ENCODE results near the gene CHRM5.
"Not testable (repeated sequence)": the region's sequence is repeated elsewhere in the genome, so short reads cannot be mapped to it uniquely, and the experiment has no call there.

The CHRM5 gene

DNA sequence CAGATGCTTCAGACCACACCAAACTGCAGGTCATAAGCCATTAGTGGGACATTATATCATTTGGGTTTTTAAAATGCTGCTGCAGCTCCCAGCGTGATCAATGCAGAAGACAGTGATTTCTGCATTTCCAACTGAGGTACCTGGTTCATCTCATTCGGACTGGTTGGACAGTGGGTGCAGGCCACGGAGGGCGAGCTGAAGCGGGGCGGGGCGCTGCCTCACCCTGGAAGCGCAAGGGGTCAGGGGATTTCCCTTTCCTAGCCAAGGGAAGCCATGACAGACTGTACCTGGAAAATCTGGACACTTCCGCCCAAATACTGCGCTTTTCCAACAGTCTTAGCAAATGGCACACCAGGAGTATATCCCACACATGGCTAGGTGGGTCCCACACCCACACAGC is 27.4 kb downstream of the CHRM5 start:
- not testable (repeated sequence) for H3K36me3 ChIP-seq (ENCODE audit: control insufficient read depth, low read depth, low read length); H3K27ac ChIP-seq (ENCODE audit: low read length); H3K4me3 ChIP-seq (ENCODE audit: low read length); H3K27me3 ChIP-seq (ENCODE audit: control insufficient read depth, insufficient read depth, low read length); H3K9me3 ChIP-seq (ENCODE audit: control insufficient read depth, low read depth, low read length); H3K4me1 ChIP-seq (ENCODE audit: control insufficient read depth, low read depth, low read length); H3K9ac ChIP-seq (ENCODE audit: low read length)

DNA sequence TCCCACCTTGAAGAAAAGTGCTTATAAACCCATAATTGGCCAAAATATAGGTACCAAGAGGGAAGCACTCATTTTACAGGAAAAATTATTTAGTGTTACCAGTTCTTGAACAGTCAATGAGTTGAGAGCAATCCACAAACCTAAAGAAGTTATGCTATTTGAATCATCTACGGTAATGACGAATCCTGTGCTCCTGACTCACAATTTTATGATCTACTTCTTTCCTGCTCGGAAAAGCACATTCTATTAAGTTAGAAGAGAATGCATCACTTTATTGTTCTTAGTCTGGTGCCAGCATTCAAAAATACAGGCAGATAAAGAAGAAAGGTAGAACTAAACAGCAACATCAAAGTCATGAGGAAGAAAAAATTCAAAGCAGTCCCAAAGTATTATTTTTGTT is 33.2 kb downstream of the CHRM5 start:
- H3K9ac ChIP-seq (ENCODE audit: low read length) = no peak overlapping the region
- H3K36me3 ChIP-seq (ENCODE audit: control insufficient read depth, low read depth, low read length) = no peaks in the 10 kb centered on the region
- no peaks in the 10 kb centered on the region for H3K9me3 ChIP-seq (ENCODE audit: control insufficient read depth, low read depth, low read length)
- no peak overlapping the region for H3K4me3 ChIP-seq (ENCODE audit: low read length)
- no peaks in the 10 kb centered on the region for H3K4me1 ChIP-seq (ENCODE audit: control insufficient read depth, low read depth, low read length)
- no peak overlapping the region for H3K27ac ChIP-seq (ENCODE audit: low read length)
- H3K27me3 ChIP-seq (ENCODE audit: control insufficient read depth, insufficient read depth, low read length) = no peaks in the 10 kb centered on the region

GRCh38 chr15:34006381-34006780 is 38.1 kb downstream of the CHRM5 start:
- Histone ChIP-seq H3K27me3 (ENCODE audit: control insufficient read depth, insufficient read depth, low read length) (no peaks in the 10 kb centered on the region), H3K36me3 (ENCODE audit: control insufficient read depth, low read depth, low read length) (no peaks in the 10 kb centered on the region), H3K9ac (ENCODE audit: low read length) (no peak overlapping the region), H3K4me3 (ENCODE audit: low read length) (no peak overlapping the region), H3K4me1 (ENCODE audit: control insufficient read depth, low read depth, low read length) (no peaks in the 10 kb centered on the region), H3K27ac (ENCODE audit: low read length) (no peak overlapping the region), H3K9me3 (ENCODE audit: control insufficient read depth, low read depth, low read length) (no peaks in the 10 kb centered on the region)

- H3K9me3 ChIP-seq (ENCODE audit: control insufficient read depth, low read depth, low read length) = no peaks in the 10 kb centered on the region
- H3K4me1 ChIP-seq (ENCODE audit: control insufficient read depth, low read depth, low read length) = no peaks in the 10 kb centered on the region
- H3K4me3 ChIP-seq (ENCODE audit: low read length) = no peak overlapping the region
- no peak overlapping the region for H3K27ac ChIP-seq (ENCODE audit: low read length)
- no peaks in the 10 kb centered on the region for H3K27me3 ChIP-seq (ENCODE audit: control insufficient read depth, insufficient read depth, low read length)
- H3K9ac ChIP-seq (ENCODE audit: low read length) = no peak overlapping the region
- H3K36me3 ChIP-seq (ENCODE audit: control insufficient read depth, low read depth, low read length) = no peaks in the 10 kb centered on the region
These were observed 41.4 kb downstream of the CHRM5 start for GRCh38 chr15:34009656-34010055.

DNA sequence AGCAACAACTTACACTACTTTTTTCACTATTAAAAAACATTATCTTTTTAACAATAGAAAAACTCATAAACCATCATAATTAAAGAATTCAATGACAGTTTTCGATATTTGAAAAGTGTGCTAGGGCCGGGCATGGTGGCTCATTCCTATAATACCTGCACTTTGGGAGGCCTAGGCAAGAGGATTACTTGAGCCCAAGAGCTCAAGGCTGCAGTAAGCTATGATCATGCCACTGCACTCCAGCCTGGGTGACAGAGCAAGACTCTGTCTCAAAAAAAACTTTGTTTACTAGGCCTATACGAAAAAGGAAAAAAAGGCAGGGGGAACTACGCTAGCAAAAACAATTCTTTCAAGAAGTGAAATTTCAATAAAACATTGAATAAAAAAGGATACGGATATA is 42.6 kb downstream of the CHRM5 start:
- Histone ChIP-seq H3K4me3 (ENCODE audit: low read length) (no peak overlapping the region), H3K27ac (ENCODE audit: low read length) (no peak overlapping the region), H3K27me3 (ENCODE audit: control insufficient read depth, insufficient read depth, low read length) (no peaks in the 10 kb centered on the region), H3K9ac (ENCODE audit: low read length) (no peak overlapping the region), H3K4me1 (ENCODE audit: control insufficient read depth, low read depth, low read length) (no peaks in the 10 kb centered on the region), H3K9me3 (ENCODE audit: control insufficient read depth, low read depth, low read length) (no peaks in the 10 kb centered on the region), H3K36me3 (ENCODE audit: control insufficient read depth, low read depth, low read length) (no peaks in the 10 kb centered on the region)

GRCh38 chr15:34011481-34011880 is 43.2 kb downstream of the CHRM5 start:
- no peak overlapping the region for H3K4me3 ChIP-seq (ENCODE audit: low read length)
- peaks cover 3% of the 10 kb centered on the region for H3K4me1 ChIP-seq (ENCODE audit: control insufficient read depth, low read depth, low read length)
- no peak overlapping the region for H3K27ac ChIP-seq (ENCODE audit: low read length)
- no peak overlapping the region for H3K9ac ChIP-seq (ENCODE audit: low read length)
- H3K9me3 ChIP-seq (ENCODE audit: control insufficient read depth, low read depth, low read length) = no peaks in the 10 kb centered on the region
- no peaks in the 10 kb centered on the region for H3K36me3 ChIP-seq (ENCODE audit: control insufficient read depth, low read depth, low read length)
- H3K27me3 ChIP-seq (ENCODE audit: control insufficient read depth, insufficient read depth, low read length) = no peaks in the 10 kb centered on the region

DNA sequence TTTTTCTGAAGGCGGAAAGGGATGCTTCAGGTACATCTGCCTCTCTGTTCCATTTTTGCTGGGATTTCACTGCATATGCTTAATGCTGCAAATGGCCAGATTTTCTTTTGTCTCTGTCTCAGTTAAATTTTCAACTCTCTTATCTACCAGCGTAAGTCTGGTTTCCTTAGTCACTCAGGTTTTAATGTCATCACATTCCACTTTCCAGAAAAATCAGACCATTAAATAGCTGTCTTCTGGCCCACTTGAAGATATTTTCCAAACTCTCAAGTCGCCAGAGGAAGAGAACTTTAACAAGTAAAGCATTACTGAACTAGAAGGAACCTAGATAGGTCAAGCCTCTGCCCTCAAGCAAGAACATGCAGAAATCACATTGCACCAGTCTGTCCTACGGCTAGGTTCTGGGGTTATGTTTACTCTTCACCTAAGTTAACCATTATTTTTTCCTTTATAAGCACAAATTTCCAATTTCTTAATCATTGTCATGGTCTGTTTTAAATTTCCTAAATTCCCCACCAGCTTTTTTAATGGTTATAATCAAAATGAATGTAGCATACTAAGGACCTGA is 44.2 kb downstream of the CHRM5 start:
- Histone ChIP-seq H3K36me3 (ENCODE audit: control insufficient read depth, low read depth, low read length) (no peaks in the 10 kb centered on the region), H3K27me3 (ENCODE audit: control insufficient read depth, insufficient read depth, low read length) (no peaks in the 10 kb centered on the region), H3K27ac (ENCODE audit: low read length) (no peak overlapping the region), H3K9me3 (ENCODE audit: control insufficient read depth, low read depth, low read length) (no peaks in the 10 kb centered on the region), H3K4me1 (ENCODE audit: control insufficient read depth, low read depth, low read length) (peaks cover 4% of the 10 kb centered on the region), H3K4me3 (ENCODE audit: low read length) (no peak overlapping the region), H3K9ac (ENCODE audit: low read length) (no peak overlapping the region)

DNA sequence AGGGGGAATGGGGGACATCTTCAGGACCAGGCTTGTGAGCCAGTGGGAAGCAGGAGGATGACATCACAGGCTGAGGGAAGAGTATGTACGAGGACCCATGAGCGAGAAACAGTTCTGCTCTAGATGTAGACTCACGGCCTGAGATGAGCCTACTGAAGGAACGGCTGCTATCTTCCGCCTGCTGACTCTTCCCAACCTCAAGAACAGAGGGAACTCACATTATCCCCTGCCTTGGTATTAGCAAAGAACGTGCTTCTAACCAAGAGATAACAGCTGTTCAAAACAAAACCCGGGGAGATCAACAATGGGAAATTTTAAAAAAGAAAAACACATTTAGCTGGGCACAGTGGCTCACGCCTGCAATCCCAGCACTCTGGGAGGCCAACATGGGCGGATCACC is 45.4 kb downstream of the CHRM5 start:
- Histone ChIP-seq H3K4me3 (ENCODE audit: low read length) (no peak overlapping the region), H3K27me3 (ENCODE audit: control insufficient read depth, insufficient read depth, low read length) (no peaks in the 10 kb centered on the region), H3K27ac (ENCODE audit: low read length) (no peak overlapping the region), H3K36me3 (ENCODE audit: control insufficient read depth, low read depth, low read length) (no peaks in the 10 kb centered on the region), H3K4me1 (ENCODE audit: control insufficient read depth, low read depth, low read length) (peaks cover 4% of the 10 kb centered on the region), H3K9me3 (ENCODE audit: control insufficient read depth, low read depth, low read length) (no peaks in the 10 kb centered on the region), H3K9ac (ENCODE audit: low read length) (no peak overlapping the region)

GRCh38 chr15:34014556-34014955 is 46.3 kb downstream of the CHRM5 start:
- H3K9me3 ChIP-seq (ENCODE audit: control insufficient read depth, low read depth, low read length) = no peaks in the 10 kb centered on the region
- H3K27me3 ChIP-seq (ENCODE audit: control insufficient read depth, insufficient read depth, low read length) = no peaks in the 10 kb centered on the region
- H3K27ac ChIP-seq (ENCODE audit: low read length) = no peak overlapping the region
- peaks cover 4% of the 10 kb centered on the region for H3K4me1 ChIP-seq (ENCODE audit: control insufficient read depth, low read depth, low read length)
- no peak overlapping the region for H3K4me3 ChIP-seq (ENCODE audit: low read length)
- H3K9ac ChIP-seq (ENCODE audit: low read length) = no peak overlapping the region
- H3K36me3 ChIP-seq (ENCODE audit: control insufficient read depth, low read depth, low read length) = no peaks in the 10 kb centered on the region

GRCh38 chr15:34018021-34018645 is 49.8 kb downstream of the CHRM5 start:
- Histone ChIP-seq H3K4me3 (ENCODE audit: low read length) (no peak overlapping the region), H3K27me3 (ENCODE audit: control insufficient read depth, insufficient read depth, low read length) (no peaks in the 10 kb centered on the region), H3K4me1 (ENCODE audit: control insufficient read depth, low read depth, low read length) (peaks cover 4% of the 10 kb centered on the region), H3K27ac (ENCODE audit: low read length) (no peak overlapping the region), H3K36me3 (ENCODE audit: control insufficient read depth, low read depth, low read length) (no peaks in the 10 kb centered on the region), H3K9me3 (ENCODE audit: control insufficient read depth, low read depth, low read length) (no peaks in the 10 kb centered on the region), H3K9ac (ENCODE audit: low read length) (no peak overlapping the region)

- H3K4me3 ChIP-seq (ENCODE audit: low read length); H3K9me3 ChIP-seq (ENCODE audit: control insufficient read depth, low read depth, low read length); H3K4me1 ChIP-seq (ENCODE audit: control insufficient read depth, low read depth, low read length); H3K9ac ChIP-seq (ENCODE audit: low read length); H3K36me3 ChIP-seq (ENCODE audit: control insufficient read depth, low read depth, low read length); H3K27me3 ChIP-seq (ENCODE audit: control insufficient read depth, insufficient read depth, low read length); H3K27ac ChIP-seq (ENCODE audit: low read length): not testable (repeated sequence)
These were observed 50.4 kb downstream of the CHRM5 start for GRCh38 chr15:34018738-34019137.

DNA sequence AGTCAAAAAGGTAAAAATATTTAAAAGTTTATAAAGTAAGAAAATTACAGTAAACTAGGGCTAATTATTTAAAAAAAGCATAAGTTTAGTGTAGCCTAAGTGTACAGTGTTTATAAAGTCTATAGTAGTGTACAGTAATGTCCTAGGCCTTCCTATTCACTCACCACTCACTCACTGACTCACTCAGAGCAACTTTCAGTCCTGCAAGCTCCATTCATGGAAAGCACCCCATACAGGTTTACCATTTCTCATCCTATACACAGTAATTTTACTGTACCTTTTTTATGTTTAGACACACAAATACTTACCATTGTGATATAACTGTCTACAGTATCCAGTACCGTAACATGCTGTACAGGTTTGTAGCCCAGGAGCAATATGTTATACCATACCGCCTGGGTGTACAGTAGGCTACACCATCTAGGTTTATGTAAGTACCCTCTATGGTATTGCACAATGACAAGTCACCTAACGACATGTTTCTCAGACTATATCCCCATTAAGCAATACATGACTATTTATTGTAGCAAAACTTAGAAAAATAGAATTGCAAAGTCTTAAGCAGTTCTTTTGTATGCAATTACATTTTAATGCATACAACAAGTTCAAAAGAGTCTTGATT is 51.2 kb downstream of the CHRM5 start:
- Histone ChIP-seq H3K36me3 (ENCODE audit: control insufficient read depth, low read depth, low read length) (no peaks in the 10 kb centered on the region), H3K4me3 (ENCODE audit: low read length) (no peak overlapping the region), H3K27me3 (ENCODE audit: control insufficient read depth, insufficient read depth, low read length) (no peaks in the 10 kb centered on the region), H3K9ac (ENCODE audit: low read length) (no peak overlapping the region), H3K27ac (ENCODE audit: low read length) (no peak overlapping the region), H3K9me3 (ENCODE audit: control insufficient read depth, low read depth, low read length) (no peaks in the 10 kb centered on the region), H3K4me1 (ENCODE audit: control insufficient read depth, low read depth, low read length) (peaks cover 4% of the 10 kb centered on the region)
